ENCODE results near the gene MSX1.

MSX1 gene

DNA sequence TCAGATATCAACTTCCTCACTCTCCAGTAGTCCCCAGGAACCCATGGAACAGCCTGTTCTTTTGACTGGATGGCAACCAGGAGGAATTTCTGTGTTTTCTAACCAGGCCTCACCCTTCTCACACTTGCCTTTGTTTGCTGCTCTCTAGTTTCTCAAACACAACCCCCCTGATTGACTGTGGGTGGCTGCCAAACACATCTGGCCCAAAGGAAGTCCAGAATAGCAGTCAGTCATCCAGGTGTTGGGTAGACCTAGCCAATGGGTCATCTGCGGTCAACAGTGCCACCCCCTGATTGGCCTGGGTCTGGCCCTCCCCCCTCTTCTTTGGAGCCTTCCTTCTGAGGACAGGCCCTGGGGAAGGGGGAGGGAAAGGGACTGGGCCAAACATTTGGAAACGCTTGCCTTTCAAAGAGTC, 53.7 kb downstream of the MSX1 start:
- no peak for DNase-seq (ENCODE audit: low read depth in 3 of 3)

Data from stimulated activated CD4-positive, alpha-beta T cell treated with anti-CD3 and anti-CD28 coated beads, TNF-alpha, amount 100 ng/mL, for 48 hours (primary cell).